ENCODE data around the gene KRT85.

Gene KRT85

DNA sequence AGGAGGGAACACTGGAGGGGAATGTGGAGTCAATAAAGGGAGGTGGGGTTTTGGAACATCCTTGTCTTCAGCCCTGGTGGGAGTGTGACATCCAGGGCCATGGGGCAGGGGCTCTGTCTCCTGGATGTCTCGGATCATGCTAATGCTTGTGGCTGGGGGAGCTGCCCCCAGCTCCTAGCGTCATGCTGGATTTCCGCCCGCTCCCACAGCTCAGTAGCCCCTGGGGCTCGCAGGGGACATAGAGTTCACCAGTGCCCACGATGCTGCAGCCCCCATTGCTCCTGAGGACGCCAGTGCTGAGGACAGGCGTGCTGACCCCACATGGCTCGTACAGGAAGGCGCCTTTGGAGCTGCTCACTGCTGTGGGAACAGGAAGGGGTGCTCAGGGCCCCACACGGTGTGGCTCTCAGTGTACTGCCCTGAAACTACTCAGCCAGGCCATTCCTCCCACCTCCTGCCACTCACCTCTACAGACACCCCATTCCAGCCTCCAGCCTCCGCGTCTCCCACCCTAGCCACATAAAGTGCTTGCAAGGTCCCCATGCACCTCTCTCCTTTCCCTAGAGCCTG is 27.6 kb upstream of the KRT85 start:
- DNase-seq = no peak

DNA sequence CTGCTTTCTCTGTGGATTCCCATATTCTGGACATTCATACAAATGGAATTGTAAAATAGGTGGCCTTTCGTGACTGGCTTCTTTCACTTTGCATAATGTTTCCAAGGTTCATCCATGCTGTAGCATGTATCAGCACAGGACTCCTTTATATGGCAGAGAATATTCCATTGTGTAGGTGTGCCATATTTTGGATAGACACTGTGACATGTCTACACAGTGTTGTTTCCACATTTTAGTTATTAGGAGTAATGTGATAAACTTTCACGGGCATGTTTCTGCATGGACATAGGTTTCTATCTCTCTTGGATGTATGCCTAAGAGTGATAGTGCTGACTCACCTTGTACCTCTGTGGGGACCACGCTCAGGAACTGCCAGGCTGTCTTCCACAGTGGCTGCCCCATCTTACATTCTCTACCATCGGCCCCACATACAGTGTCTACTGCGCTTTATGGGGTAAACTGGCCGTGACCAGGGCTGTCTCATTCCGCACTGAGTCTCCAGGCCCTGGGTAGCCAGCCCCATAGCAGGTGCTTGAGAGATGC is 25.3 kb upstream of the KRT85 start:
- no peak for DNase-seq

DNA sequence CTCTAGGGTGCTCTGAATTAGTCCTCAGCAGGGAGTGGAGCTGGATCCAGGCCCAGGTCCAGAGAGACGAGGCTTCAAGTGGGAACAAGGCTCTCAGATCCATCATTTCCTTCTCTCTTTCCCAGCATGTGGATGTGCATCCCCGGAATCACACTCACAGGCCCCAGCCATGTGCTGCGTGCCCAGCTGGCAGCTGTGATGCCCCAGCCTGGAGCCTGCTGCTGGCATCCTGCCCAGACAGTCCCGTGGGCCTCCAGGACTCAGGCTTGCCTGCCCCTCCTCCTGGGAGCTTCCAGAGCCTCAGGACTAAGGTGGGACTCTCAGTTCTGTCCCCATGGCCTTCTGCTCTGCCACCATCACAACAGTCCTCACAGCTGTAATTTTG is 24.3 kb upstream of the KRT85 start:
- DNase-seq = no peak

DNA sequence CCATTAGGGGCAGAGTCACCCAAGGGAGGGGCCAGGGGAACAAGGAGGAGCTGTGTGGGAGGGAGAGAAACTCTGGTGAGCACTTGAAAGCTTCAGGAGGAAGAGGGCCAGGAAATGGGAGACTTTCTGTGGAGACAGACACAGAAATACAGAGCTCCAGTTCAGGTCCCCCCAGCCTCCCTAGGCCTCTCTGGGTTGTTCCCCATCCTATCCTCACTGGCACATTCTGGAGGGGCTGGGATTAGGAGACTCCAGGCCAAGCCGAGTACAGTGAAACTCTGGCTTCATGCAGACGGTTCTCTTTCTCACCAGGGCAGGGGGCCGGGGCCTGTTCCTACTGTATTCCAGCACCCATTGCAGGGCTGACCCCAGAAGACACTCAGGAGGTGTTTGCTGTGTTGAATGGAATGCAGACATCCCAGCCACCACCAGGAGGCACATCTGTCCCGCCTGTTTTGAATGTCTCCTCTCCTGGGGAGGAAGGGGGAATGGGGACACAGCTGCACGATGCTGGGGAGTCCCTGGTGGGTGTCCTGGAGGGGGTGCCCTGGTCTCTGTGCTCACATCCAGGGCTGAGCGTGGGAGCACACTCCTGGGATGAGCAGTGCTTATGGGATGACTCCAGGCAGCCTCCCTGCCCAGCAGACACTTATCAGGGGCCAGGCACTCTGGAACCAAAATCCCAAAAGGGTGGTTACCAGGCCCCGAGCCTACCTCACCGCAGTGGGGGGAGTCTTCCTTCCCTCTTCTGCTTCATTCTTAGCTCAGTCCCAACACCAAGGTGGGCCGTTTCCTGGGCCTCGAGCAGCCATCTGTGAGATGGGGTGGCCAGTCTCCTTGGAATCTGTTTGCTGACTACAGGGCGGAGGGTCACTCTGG is 23.7 kb upstream of the KRT85 start:
- DNase-seq = no peak

DNA sequence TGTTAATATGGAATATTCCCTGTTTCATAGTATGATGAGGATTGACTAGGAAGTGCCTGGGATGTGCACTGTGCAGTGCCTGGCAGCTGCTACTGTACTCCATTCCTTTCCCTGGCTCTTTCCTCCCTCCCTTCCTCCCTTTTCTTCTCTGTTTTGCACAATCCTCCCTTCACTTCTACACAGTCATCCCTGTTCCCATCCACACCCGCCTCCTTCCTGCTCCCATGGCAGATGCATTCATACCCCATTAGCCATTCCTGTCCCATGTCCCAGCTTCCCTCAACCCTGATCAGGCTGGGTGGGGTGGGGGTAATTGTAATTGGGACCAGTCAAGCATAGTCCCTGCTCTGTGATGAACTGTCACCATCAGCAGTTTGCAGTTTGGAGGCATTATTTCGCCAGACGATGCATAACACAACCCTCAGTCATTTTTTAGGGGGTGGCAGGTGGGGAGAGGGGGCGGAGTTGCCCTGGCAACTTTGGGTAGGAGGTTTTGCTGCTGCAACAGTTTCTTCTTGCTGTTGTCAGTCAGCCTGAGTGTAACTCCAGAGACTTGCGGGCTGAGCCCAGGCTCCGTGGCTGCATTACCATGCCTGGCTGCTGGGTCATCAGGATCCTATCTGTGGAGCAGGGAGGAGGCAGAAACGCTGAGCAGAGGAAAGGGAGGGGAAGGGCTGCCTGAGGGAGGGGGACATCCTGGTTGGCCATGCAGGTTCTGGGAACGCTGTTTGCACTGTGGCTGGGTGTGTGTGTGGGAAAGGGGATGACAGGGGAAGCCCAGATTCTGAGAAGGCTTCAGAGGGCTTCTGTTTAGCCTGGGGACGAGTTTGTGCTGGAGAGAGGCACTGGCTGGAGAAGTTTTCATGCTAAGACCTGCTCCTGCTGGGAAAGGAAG is 22.3 kb upstream of the KRT85 start:
- no peak for DNase-seq

DNA sequence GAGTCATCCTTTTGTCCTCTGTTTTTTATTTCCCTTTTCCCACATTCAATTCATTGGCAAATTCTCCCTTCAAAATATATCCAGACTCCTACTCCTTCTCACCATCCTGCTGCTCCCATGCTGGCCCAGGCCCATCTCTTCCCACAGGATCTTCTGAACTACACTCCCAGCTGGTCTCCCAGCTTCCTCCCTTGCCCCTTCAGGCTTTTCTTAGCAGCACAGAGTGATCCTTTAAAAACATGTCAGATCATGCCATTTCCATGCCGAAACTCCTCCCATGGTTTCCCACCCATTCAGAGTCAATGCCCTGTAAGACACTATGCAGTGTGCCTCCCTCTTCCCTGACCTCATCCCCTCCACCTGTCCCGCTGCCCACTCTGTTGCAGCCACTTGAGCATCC is 20.6 kb upstream of the KRT85 start:
- no peak for DNase-seq

DNA sequence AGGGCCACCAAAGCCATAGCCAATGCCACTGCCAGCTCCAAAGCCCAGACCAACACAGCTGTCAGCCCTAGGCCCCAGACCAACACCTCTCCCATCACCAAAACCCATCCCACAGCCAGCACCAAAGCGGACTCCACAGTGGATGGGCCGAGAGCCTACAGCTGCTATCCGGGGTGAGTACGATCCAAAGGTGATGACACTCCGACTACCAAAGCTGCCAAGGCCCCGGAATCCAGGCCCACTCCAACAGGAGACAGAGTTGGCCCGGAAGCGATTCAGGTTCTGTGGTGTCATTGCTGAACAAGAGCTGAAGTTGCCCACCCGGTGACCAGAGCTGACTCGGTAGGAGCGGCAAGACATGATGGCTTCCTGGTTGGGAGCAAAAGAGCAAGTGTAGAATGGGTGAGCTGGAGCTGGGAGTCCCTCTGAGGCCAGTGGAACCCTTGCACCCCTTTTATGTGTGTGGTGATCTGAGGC is 18.0 kb upstream of the KRT85 start, which contains the start of gene KRT84:
Gene KRT84 (minus strand): TSS at position 427 of the 477 bp plus-strand sequence. CDS start 67 bp downstream, at position 360.
- DNase-seq = no peak

DNA sequence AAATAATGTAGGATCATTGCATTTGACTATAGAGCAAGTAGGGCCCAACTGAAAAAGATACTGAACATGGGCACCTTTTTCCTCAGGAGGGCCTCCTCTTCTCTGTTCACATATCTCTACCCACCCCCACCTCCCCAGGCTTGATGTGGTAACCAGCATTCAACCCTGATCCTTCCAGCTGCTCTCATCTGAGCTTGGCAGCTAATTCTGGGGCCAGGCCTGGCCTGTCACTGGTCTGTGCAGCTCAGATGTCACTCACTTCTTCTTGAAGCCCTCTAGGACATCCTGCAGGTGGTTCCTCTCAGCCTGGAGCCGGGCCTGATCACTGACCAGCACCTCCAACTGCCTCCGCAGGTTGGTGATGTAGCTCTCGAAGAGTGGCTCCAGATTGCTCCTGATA is 16.1 kb upstream of the KRT85 start:
- DNase-seq = no peak

DNA sequence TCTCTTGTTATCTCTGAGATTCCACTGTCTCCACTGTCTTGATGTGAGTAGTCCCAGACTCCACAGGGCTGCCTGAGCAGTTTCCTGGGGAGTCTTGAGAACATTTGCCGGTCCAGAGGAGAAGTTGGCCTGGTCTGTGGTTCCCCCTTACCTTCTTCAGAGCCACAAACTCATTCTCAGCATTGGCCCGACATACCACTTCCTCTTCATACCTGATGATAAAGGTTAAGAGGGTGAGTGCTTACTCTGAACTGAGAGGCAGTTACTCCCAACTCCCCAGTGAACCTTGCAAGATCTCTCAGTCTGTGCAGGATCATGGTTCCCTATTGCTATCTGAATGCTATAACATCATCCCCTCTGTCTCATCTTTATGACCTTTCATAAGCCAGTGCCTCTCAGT is 15.6 kb upstream of the KRT85 start:
- no peak for DNase-seq

DNA sequence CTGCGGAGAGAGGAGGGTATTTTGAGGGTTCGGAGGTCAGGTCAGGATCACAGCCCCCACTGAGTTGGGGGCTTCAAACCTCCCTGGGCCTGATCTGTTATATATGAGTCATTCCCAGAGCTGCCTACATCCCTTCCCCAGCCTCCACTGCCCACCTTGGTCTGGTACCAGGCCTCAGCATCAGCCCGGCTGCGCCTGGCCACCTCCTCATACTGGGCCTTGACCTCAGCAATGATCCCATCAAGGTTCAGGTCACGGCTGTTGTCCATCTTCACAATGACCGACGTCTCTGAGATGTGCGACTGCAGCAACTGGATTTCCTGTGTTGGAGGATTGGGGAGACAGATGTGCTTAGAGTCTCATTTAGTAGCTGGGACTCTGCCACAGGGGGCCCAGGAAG is 13.9 kb upstream of the KRT85 start:
- no peak for DNase-seq

DNA sequence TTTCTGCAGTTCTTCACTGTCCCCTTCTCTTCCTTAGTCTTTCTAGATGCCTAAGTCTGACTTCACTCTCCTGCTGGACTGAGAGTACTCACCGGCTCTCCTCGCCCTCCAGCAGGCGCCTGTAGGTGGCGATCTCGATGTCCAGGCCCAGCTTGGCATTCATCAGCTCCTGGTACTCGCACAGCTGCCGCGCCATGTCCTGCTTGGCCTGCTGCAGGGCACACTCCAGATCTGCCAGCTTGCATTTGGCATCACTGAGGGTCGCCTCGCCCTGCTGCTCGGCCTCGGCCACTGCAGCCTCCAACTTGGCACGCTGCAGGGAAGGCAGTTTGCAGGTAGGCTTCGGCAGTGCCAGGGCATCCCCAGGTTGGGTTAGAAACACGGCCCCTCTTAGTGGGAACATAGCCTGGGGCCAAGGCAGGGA is 13.0 kb upstream of the KRT85 start:
- DNase-seq = no peak

DNA sequence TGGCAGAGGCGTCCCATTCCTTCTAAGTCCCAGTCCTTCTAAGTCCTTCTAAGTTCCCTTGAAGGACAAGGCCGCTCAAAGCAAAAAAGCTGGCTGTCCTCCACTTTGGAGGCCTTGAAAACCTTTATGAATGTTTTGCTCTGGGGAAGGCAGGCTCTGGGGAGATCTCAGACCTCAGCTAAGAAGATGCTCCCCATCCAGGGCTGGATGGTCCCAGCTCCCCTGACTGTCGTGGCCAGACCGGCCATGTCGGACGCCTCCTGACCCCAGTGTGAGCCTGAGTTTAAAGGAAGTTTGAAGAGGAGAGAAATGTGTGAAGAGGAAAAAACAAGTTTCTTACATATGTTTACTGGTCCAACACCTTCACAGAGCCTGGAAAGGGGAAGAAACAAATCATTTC is 12.3 kb upstream of the KRT85 start:
- no peak for DNase-seq

DNA sequence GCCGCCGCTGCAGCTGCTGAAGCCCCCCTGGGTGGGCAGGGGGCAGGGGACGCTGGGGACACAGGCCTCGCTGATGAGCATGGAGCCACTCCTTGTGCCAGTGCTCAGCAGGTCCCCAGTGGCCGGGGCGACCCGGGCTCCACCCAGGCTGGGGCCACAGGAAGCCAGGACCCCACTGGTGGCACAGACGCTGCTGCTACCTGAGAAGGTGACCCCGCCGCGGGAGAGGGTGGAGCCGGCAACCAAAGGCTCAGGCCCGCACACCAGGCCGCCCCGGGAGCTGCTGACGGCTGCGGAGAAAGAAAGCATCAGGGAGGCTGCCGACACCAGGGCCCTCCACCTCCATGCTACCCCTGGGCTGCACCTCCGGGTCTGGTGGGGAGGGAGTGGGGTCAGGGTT is 10.8 kb upstream of the KRT85 start:
- no peak for DNase-seq

DNA sequence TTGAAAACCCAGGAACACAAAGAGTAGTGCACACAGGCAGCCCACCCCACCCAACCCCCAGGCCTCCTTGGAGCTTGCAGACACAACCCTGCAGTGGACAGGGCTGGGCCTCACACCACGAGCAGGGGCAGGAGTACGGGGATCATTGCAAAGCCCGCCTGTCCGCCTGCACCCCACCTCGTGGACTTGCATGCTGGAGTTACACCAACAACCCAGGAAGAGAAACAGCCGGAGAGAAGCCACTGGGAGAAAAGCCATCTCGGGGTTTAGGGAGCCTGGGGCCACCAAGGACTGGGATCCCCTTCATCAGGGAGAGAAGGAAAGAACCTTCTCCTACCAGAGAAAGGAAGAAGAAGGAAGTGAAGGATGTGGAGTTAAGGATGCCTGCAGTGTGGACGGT is 10.0 kb upstream of the KRT85 start:
- DNase-seq = no peak

DNA sequence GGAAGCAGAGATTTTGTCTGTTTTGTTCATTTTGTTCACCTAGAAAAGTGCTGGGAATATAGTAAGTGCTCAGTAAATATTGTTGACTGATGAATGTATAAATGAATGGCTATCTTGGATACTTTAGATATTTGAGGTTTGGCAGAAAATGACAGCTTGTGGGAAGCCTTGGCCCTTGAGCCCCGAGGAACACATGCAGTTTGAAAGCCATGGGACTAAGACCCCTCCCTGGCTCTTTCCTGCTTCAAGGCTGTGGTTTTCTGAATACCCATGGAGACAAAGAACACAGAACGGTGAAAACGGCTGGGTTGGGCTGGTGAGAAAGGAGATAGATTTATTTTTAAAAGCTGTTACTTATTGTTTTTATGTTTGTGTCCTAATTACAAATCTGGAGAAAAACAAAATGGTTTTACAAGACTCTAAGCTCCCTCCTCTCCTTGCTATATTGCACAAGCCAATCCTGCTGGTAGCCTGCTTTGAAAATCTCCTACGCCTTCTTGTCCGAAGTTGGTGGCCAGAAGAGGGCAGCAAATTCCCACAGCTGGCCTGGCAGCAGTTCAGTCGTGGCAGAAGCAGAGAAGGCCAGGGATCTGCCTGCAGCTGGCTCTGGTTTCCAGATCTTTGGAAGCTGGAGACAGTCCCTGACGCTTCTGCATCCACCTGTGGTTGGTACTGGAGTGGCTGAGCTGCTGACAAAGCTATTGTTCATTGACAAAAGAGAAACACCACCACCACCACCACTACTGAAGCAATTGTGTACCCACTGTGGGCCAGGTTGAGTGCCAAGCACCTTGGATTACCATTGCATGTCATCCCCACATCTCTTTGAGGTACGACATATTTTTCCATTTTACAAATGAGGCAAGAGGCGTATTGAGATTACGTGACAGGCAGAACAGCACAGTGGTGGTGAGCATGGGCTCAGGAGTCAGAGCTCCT is 5.2 kb upstream of the KRT85 start:
- peak in 2 of 5 donors; percentile 26 to 36 for DNase-seq

DNA sequence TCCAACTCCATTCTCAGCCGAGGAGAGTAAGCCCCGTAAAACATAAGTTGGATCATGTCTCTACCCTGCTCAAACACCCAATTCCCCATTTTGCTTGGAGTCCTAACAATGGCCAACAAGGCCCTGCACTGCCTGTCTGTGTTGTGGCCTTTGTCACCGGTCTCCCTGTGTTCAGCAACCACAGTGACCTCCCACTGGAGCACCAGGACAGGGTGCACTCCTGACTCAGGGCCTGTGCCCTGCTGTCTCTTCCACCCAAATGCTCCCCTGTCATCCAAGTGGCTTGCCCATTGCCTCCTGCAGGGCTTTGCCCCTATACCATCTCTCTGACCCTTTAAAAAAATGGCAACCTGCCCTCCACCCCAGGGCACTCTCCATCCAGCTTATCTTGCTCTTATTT is 4.4 kb upstream of the KRT85 start:
- no peak for DNase-seq

DNA sequence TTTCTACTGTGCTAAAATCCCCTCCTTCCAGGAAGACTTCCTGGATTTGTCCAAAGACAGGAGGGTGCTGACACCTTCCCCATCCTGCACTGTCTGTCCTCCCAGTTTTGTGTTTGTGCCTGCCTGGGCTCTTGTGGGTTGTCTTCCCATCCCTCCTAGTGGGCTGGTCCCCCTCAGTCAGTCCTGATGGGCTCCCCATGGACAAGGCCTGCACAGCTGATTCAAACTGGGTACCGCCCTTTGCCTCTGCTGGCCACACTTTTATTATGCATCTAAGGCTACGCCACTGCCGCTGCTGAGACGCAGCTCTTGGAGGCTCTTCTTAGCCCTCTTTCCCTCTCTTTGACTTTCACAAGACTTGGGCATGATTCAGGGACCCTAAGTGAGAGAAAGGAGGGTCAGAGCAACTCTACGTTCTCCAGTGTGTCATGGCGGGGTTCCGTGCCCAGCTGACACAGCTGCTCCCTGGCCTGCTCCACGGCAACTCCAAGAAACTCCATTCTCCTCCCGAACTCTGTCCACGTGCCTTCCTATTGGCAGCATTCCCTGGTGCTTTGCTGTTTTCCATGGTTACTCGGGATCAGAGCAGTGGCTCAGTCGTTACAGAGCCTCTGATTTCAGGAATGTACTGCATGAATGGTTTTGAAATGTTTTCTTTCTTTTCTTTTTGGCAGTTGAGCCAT is 3.8 kb upstream of the KRT85 start:
- no peak for DNase-seq

DNA sequence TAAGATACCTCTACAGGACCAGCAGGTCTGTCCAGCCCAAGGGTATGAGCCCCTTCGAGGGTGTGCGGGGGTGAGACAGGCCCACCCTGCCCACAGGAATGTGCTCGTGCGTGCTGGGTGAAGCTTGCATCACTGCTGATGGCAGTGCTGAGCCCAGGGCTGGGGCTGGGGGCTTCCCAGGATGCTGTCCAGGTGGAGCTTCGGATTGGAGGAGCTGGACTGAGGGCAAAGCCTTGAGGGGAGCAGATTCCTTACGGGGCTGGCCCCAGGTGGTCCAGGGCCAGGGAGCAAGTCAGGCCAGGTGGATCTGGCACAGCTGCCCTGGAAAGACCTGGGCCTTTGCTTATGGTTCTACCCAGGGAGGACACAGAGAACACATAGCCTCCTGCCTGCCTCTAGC is 2.5 kb upstream of the KRT85 start:
- no peak for DNase-seq

DNA sequence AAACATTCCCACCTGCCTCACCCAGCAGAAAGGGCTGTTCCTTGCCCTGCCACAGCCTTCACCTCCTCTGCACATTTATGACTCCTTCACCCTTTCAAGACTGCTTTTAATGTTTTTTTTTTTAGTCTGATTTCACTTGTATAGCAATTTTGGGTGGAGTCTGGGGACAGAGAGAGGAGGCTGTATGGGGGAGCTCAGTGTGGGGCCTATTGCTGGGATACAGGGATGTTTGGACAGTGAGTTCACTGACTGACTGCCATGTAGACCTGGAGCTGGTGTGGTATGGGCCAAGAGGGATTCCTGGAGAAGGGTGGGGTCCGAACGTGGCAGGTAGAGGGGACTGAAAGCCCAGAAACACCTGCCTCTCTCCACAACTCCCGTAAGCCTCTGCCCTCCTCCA is 1.9 kb upstream of the KRT85 start:
- no peak for DNase-seq

DNA sequence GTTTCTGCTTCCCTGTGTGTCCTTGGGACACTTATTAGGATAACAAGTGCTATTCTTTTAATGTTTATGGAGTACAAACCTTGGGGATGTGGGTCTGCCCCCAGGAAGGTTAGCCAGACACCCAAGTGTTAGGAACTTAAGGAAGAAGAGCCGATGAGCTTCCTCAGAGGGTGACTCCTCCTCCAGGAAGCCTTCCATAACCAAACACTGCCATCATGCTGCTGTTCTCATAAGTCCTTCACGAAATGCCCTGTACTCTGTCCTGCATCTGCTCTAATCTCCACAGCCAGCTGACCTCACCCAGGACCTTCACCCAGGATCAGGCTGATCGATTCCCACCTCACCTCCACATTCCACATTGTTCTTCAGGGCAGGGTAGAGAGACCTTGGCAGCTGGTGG is 1.2 kb upstream of the KRT85 start:
- DNase-seq = no peak

DNA sequence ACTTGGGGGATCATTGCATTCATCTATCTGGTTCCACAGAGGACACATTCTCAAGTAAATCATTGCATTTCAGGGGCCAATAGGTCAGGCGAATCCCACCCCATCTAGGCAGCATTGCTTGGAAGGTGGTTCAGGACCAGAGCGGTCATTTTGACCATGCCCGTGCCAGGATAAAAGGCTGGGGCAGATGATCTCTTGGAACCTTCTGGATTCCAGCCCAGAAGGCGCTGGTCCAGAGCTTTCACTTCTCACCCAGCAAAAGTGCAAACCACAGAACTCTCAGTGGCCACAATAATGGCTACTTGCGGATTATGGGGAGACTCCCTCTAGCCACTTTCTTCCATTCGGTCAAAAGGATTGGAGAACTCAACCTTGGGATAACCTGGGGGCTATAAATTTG is 595 bp upstream of the KRT85 start:
- no peak for DNase-seq
